Measurements from ENCODE around the gene SH3RF2.

SH3RF2 gene

DNA sequence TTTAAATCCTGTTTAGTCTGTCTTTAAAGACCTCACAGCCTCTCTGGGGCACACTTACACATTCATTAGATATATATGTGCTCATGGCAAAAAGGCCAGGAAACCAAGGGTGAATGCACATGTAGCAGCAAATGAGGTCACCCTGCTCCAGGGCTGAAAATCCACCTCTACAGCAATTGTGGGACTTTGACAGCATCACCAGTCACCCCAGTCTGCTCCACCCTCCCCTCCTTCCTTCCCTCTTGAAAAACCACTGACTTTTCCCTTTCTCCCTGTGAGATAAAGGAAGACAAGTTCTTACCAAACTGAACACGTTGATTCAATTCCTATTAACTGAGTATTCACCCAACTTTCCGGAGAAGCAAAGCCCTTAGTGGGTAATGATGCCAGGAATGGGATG lies 15.2 kb upstream of the SH3RF2 start:
- no peak overlapping the region for H2AFZ ChIP-seq (ENCODE audit: low read depth)
- no peak overlapping the region for H3K27ac ChIP-seq
- H3K9ac ChIP-seq, result no peak overlapping the region
- H3K36me3 ChIP-seq (ENCODE audit: insufficient read depth), result no peaks in the 10 kb centered on the region
- H3K4me3 ChIP-seq (IDR thresholded peaks at IDR 0.05; ENCODE audit: insufficient read depth, low read depth, low read length), result no peak overlapping the region
- H3K79me2 ChIP-seq (ENCODE audit: insufficient read depth, low read depth), result no peaks in the 10 kb centered on the region
- TF ChIP-seq, protein P1, sequence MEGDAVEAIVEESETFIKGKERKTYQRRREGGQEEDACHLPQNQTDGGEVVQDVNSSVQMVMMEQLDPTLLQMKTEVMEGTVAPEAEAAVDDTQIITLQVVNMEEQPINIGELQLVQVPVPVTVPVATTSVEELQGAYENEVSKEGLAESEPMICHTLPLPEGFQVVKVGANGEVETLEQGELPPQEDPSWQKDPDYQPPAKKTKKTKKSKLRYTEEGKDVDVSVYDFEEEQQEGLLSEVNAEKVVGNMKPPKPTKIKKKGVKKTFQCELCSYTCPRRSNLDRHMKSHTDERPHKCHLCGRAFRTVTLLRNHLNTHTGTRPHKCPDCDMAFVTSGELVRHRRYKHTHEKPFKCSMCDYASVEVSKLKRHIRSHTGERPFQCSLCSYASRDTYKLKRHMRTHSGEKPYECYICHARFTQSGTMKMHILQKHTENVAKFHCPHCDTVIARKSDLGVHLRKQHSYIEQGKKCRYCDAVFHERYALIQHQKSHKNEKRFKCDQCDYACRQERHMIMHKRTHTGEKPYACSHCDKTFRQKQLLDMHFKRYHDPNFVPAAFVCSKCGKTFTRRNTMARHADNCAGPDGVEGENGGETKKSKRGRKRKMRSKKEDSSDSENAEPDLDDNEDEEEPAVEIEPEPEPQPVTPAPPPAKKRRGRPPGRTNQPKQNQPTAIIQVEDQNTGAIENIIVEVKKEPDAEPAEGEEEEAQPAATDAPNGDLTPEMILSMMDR (conservative IDR thresholded peaks at IDR 0.05; ENCODE audit: low read depth, low read length), result no peak
- H3K27me3 ChIP-seq (ENCODE audit: insufficient read depth, low read depth), result no peaks in the 10 kb centered on the region
- H3K4me2 ChIP-seq, result no peak overlapping the region
- no peaks in the 10 kb centered on the region for H4K20me1 ChIP-seq (ENCODE audit: insufficient read depth)
- H3K4me1 ChIP-seq (ENCODE audit: low read depth, poor library complexity, severe bottlenecking), result peaks cover 8% of the 10 kb centered on the region

DNA sequence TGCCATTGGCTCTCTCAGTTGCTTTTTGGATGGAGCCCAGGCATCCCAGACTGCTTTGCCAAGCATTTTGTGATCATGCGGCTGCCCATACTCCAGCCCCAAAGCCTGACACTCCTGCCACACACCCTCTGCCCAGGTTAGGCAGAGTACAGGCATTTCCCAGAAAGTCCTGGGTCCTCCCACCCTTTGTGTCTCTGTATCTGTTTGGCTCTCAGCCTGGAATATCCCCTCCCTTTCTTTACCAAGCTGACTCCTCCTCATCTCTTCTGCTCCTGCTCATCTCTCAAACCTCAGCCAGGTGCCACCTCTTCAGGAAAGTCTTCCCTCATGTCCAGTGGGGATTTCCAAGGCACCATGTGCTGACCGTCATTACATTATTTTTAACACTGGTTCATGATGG lies 14.3 kb upstream of the SH3RF2 start:
- Histone ChIP-seq H3K36me3 (ENCODE audit: insufficient read depth) (no peaks in the 10 kb centered on the region), H3K9ac (no peak overlapping the region), H3K79me2 (ENCODE audit: insufficient read depth, low read depth) (no peaks in the 10 kb centered on the region), H3K4me3 (IDR thresholded peaks at IDR 0.05; ENCODE audit: insufficient read depth, low read depth, low read length) (no peak overlapping the region), H3K27me3 (ENCODE audit: insufficient read depth, low read depth) (no peaks in the 10 kb centered on the region), H3K27ac (no peak overlapping the region), H3K4me2 (no peak overlapping the region), H2AFZ (ENCODE audit: low read depth) (no peak overlapping the region), H3K4me1 (ENCODE audit: low read depth, poor library complexity, severe bottlenecking) (peaks cover 8% of the 10 kb centered on the region), H4K20me1 (ENCODE audit: insufficient read depth) (no peaks in the 10 kb centered on the region)
- TF ChIP-seq, protein P1 (conservative IDR thresholded peaks at IDR 0.05; ENCODE audit: low read depth, low read length), result no peak

DNA sequence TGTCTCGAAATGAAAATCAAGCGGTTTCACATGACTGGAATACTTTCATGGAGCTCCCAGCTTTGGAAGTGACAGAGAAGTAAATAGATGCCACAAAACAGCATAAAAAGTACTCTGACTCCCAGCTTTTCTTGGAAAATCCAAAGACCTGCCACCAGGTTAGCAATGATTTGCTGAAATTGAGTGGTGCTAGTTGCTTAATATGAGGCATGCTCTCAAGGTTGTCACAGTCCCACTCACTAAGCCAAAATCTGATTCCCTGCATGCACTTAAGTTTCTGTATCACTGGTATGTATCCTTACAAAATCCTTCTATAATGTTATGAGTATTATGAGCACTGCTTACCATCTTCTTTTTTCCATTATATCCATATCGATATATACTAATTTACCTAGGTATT lies 13.0 kb upstream of the SH3RF2 start:
- no peak overlapping the region for H3K4me2 ChIP-seq
- H3K9ac ChIP-seq, result no peak overlapping the region
- H3K4me1 ChIP-seq (ENCODE audit: low read depth, poor library complexity, severe bottlenecking), result peaks cover 8% of the 10 kb centered on the region
- H3K4me3 ChIP-seq (IDR thresholded peaks at IDR 0.05; ENCODE audit: insufficient read depth, low read depth, low read length), result no peak overlapping the region
- H2AFZ ChIP-seq (ENCODE audit: low read depth), result no peak overlapping the region
- no peaks in the 10 kb centered on the region for H3K27me3 ChIP-seq (ENCODE audit: insufficient read depth, low read depth)
- H3K36me3 ChIP-seq (ENCODE audit: insufficient read depth), result no peaks in the 10 kb centered on the region
- H4K20me1 ChIP-seq (ENCODE audit: insufficient read depth), result no peaks in the 10 kb centered on the region
- no peak overlapping the region for H3K27ac ChIP-seq
- TF ChIP-seq, protein P1 (conservative IDR thresholded peaks at IDR 0.05; ENCODE audit: low read depth, low read length), result no peak
- no peaks in the 10 kb centered on the region for H3K79me2 ChIP-seq (ENCODE audit: insufficient read depth, low read depth)

DNA sequence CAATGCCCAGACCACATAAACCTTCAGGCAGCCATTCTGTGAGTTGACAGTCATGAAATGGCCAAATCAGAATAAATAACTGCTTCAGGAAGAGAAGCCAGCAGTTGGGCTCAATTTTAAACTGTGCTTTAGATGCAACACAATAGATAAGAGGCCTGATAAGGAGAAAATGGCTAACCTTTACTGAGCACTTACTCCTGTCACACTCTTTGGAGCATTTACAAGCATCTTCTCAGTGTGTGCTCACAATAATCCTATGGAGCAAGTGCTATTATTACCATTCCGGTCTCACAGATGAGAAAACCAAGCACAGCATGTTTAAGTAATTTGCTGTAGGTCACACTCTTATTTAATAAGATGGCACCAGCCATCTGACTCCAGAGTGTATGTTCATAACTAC lies 11.5 kb upstream of the SH3RF2 start:
- no peak overlapping the region for H3K4me2 ChIP-seq

More for the DNA sequence above, 11.5 kb upstream of the SH3RF2 start:
- H3K27ac ChIP-seq, result no peak overlapping the region
- no peaks in the 10 kb centered on the region for H4K20me1 ChIP-seq (ENCODE audit: insufficient read depth)
- no peak overlapping the region for H3K4me3 ChIP-seq (IDR thresholded peaks at IDR 0.05; ENCODE audit: insufficient read depth, low read depth, low read length)
- no peaks in the 10 kb centered on the region for H3K79me2 ChIP-seq (ENCODE audit: insufficient read depth, low read depth)
- TF ChIP-seq, protein P1 (conservative IDR thresholded peaks at IDR 0.05; ENCODE audit: low read depth, low read length), result no peak
- H2AFZ ChIP-seq (ENCODE audit: low read depth), result no peak overlapping the region
- H3K9ac ChIP-seq, result no peak overlapping the region
- no peaks in the 10 kb centered on the region for H3K27me3 ChIP-seq (ENCODE audit: insufficient read depth, low read depth)
- no peaks in the 10 kb centered on the region for H3K36me3 ChIP-seq (ENCODE audit: insufficient read depth)
- H3K4me1 ChIP-seq (ENCODE audit: low read depth, poor library complexity, severe bottlenecking), result peaks cover 8% of the 10 kb centered on the region

All from KMS-11 (cell line).